HepG2 (cell line): ENCODE data around the gene ZNF771. TPM values are rescaled to one million over a fixed set of nuclear protein-coding genes. Genes with fewer than 3 reads are reported as not detected.

Source experiments
- ATAC-seq: fragments of 200-7000 bp; cut with Tn5 transposase; 3 replicates; pipeline ENCODE4 v1.9.1; 2020; ENCODE audit warnings: mild to moderate bottlenecking, moderate library complexity
- BruUV-seq: library from RNA; stranded (reverse); fragments of 400-500 nt; replicated peaks from 2 replicates; lab custom pipeline; 2021; lab: Mats Ljungman, UMichigan
- CTCF ChIA-PET: fragments of 300-600 bp; formaldehyde crosslinking; extraction: SDS; loops from one replicate; lab custom pipeline; 2021; ENCODE audit warnings: low total read pairs, inconsistent platforms, low intra/inter-chr PET ratio; lab: Yijun Ruan, JAX
- POLR2A ChIA-PET: fragments of 350-600 bp; sonication (Branson Sonifier 250); formaldehyde crosslinking; loops from one replicate; lab custom pipeline; 2020; ENCODE audit warnings: antibody characterized with exemption, inconsistent platforms; lab: Yijun Ruan, JAX
- DNase-seq: peaks from one replicate; pipeline ENCODE4 v3.0.0-alpha.2; 2015; ENCODE audit warnings: low spot score
- FAIRE-seq: peaks from 3 replicates; lab custom pipeline; 2011; peaks lifted over from hg19 to GRCh38; lab: Jason Lieb, UNC
- H2AFZ ChIP-seq: one replicate; pipeline ENCODE4 v1.6.1; 2011; ENCODE audit warnings: low read length, inconsistent platforms
- H3K27ac ChIP-seq: fragments of 300-600 bp; 3 replicates; pipeline ENCODE4 v1.8.0; 2011; ENCODE audit warnings: mixed run types, mild to moderate bottlenecking, mixed read lengths, low read length, inconsistent platforms; ENCODE audit not compliant: insufficient read depth; ENCODE audit errors: extremely low read length
- H3K27me3 ChIP-seq, 2 experiments: fragments of 200-600 bp in 1 of 2; 2 replicates in 1 of 2; 3 replicates in 1 of 2; pipeline versions ENCODE4 v1.6.0 to v1.8.0; 2011; ENCODE audit warnings: low read length in 2 of 2, mild to moderate bottlenecking in 2 of 2, moderate library complexity in 2 of 2, inconsistent platforms in 1 of 2; ENCODE audit not compliant: insufficient read depth in 2 of 2, control insufficient read depth in 1 of 2
- H3K36me3 ChIP-seq, 2 experiments: fragments of 200-600 bp in 1 of 2; replicated peaks in 1 of 2; 2 replicates in 1 of 2; 3 replicates in 1 of 2; pipeline versions ENCODE4 v1.5.1 to v1.8.0; 2011; ENCODE audit warnings: low read length in 2 of 2, inconsistent platforms in 1 of 2; ENCODE audit not compliant: insufficient read depth in 2 of 2, control insufficient read depth in 1 of 2
- H3K4me1 ChIP-seq: 2 replicates; pipeline ENCODE4 v1.5.1; 2012; ENCODE audit warnings: low read length, inconsistent platforms; ENCODE audit not compliant: insufficient read depth
- H3K4me2 ChIP-seq: 2 replicates; pipeline ENCODE4 v1.6.0; 2011; ENCODE audit warnings: low read depth, low read length, inconsistent platforms
- H3K4me3 ChIP-seq, 3 experiments: fragments of 200-600 bp in 1 of 3; sonication (generic), shearing (Covaris generic) in 1 of 3; replicated peaks in 1 of 3; 2 replicates each; pipeline ENCODE4 v1.5.1; 2011 to 2016; ENCODE audit warnings: low read length in 3 of 3, inconsistent platforms in 2 of 3, low read depth in 2 of 3, mild to moderate bottlenecking in 2 of 3, control low read depth in 1 of 3, mixed read lengths in 1 of 3; ENCODE audit not compliant: insufficient read depth in 1 of 3
- H3K79me2 ChIP-seq: one replicate; pipeline ENCODE4 v1.6.1; 2011; ENCODE audit warnings: low read length, inconsistent platforms; ENCODE audit not compliant: insufficient read depth
- H3K9ac ChIP-seq: 2 replicates; pipeline ENCODE4 v1.6.0; 2011; ENCODE audit warnings: mild to moderate bottlenecking, low read depth, low read length, inconsistent platforms; ENCODE audit not compliant: insufficient read depth
- H3K9me3 ChIP-seq: 2 replicates; pipeline ENCODE4 v1.5.1; 2012; ENCODE audit warnings: mild to moderate bottlenecking, low read length
- H4K20me1 ChIP-seq: 2 replicates; pipeline ENCODE4 v1.6.0; 2011; ENCODE audit warnings: inconsistent platforms, mild to moderate bottlenecking, low read length, moderate library complexity; ENCODE audit not compliant: insufficient read depth
- AGO1 ChIP-seq: fragments of 200-400 bp; formaldehyde crosslinking; IDR thresholded peaks from 2 replicates; pipeline ENCODE4 v1.6.1; 2017; ENCODE audit warnings: mild to moderate bottlenecking, low read depth, low read length, moderate library complexity; ENCODE audit not compliant: poor library complexity, severe bottlenecking
- ATF7 ChIP-seq, 2 experiments: fragments of 450-650 bp in 1 of 2; sonication (generic) in 1 of 2; formaldehyde crosslinking in 1 of 2; IDR thresholded peaks; 2 replicates each; pipeline versions ENCODE4 v1.4.0 to v1.6.1; 2016 to 2020; ENCODE audit warnings: antibody characterized with exemption in 1 of 2, mild to moderate bottlenecking in 1 of 2, missing genetic modification reagents in 1 of 2
- HCFC1 ChIP-seq: fragments of 150-350 bp; IDR thresholded peaks from 2 replicates; pipeline ENCODE4 v1.6.1; 2014; ENCODE audit warnings: low read depth, low read length
- HNRNPK ChIP-seq: fragments of 200-400 bp; formaldehyde crosslinking; IDR thresholded peaks from 2 replicates; pipeline ENCODE4 v1.6.1; 2018; ENCODE audit warnings: low read length, low read depth, moderate library complexity, mild to moderate bottlenecking; ENCODE audit not compliant: poor library complexity, severe bottlenecking
- JUND ChIP-seq: sonication (generic); formaldehyde crosslinking; IDR thresholded peaks from 2 replicates; pipeline ENCODE4 v1.8.0; 2022; ENCODE audit warnings: mild to moderate bottlenecking, missing genetic modification reagents
- KDM3A ChIP-seq: IDR thresholded peaks from 2 replicates; pipeline ENCODE4 v1.6.1; 2018; ENCODE audit warnings: low read depth, missing compliant biosample characterization
- KDM5B ChIP-seq: sonication (generic); formaldehyde crosslinking; IDR thresholded peaks from 2 replicates; pipeline ENCODE4 v1.4.0; 2020; ENCODE audit warnings: missing genetic modification reagents, mild to moderate bottlenecking, borderline replicate concordance
- KLF6 ChIP-seq: IDR thresholded peaks from 2 replicates; pipeline ENCODE4 v1.8.0; 2016; ENCODE audit warnings: missing biosample characterization, missing genetic modification reagents
- PCBP1 ChIP-seq: fragments of 200-400 bp; formaldehyde crosslinking; IDR thresholded peaks from 2 replicates; pipeline ENCODE4 v1.6.1; 2017; ENCODE audit warnings: mild to moderate bottlenecking, low read depth, low read length, borderline replicate concordance
- SMYD3 ChIP-seq: sonication (generic); formaldehyde crosslinking; IDR thresholded peaks from 2 replicates; pipeline ENCODE4 v1.8.1; 2023; ENCODE audit warnings: mild to moderate bottlenecking, missing genetic modification reagents
- TRIM24 ChIP-seq: sonication (generic); formaldehyde crosslinking; IDR thresholded peaks from 2 replicates; pipeline ENCODE4 v1.8.0; 2022; ENCODE audit warnings: mild to moderate bottlenecking, missing genetic modification reagents
- ZBTB33 ChIP-seq: sonication (generic); formaldehyde crosslinking; IDR thresholded peaks from 2 replicates; pipeline ENCODE4 v1.4.0; 2020; ENCODE audit warnings: missing genetic modification reagents
- ZNF207 ChIP-seq: fragments of 450-650 bp; IDR thresholded peaks from 2 replicates; pipeline ENCODE4 v1.6.1; 2016; ENCODE audit warnings: antibody characterized with exemption, borderline replicate concordance
- ZNF383 ChIP-seq: sonication (generic); formaldehyde crosslinking; IDR thresholded peaks from 2 replicates; pipeline ENCODE4 v1.4.0; 2020; ENCODE audit warnings: missing genetic modification reagents, mild to moderate bottlenecking, borderline replicate concordance
- ZNF512 ChIP-seq: sonication (generic); formaldehyde crosslinking; IDR thresholded peaks from 2 replicates; pipeline ENCODE4 v1.4.0; 2020; ENCODE audit warnings: mild to moderate bottlenecking, missing genetic modification reagents
- ZNF513 ChIP-seq: sonication (generic); formaldehyde crosslinking; conservative IDR thresholded peaks from 2 replicates; pipeline ENCODE4 v1.5.0; 2020; ENCODE audit warnings: missing genetic modification reagents
- ZNF792 ChIP-seq: IDR thresholded peaks from 2 replicates; pipeline ENCODE4 v1.6.1; 2016
- ZSCAN5A ChIP-seq: sonication (generic); formaldehyde crosslinking; IDR thresholded peaks from 2 replicates; pipeline ENCODE4 v1.8.0; 2022; ENCODE audit warnings: mild to moderate bottlenecking, missing genetic modification reagents, borderline replicate concordance
- WGBS: methylation state at CpG from one replicate; pipeline ENCODE4 v1.1.6; 2017; ENCODE audit warnings: low lambda C conversion rate; 5-methylcytosine and 5-hydroxymethylcytosine counted together
- in situ Hi-C: cut with HindIII; loops from 2 replicates; pipeline ENCODE4 v1.10.0; 2017; ENCODE audit warnings: low pct_unique_long_range_greater_than_20kb; ENCODE audit not compliant: extremely low pct_ligation_motif_present
- intact Hi-C: fragments of 100-400 bp; cut with micrococcal nuclease; formaldehyde crosslinking; loops from one replicate; pipeline ENCODE4 v1.10.0; 2022; ENCODE audit not compliant: unreplicated experiment
- polyA plus RNA-seq, 8 experiments: library from polyadenylated mRNA; depleted of rRNA in 3 of 8; stranded (reverse) in 7 of 8; unstranded in 1 of 8; fragments of >200 nt; fragmentation: Illumina TruSeq in 4 of 8; extraction: Trizol in 4 of 8; gene quantifications; 2 replicates each; pipeline versions ENCODE4 v1.2.1 to v1.2.3, GENCODE V29; 2011 to 2016; ENCODE audit warnings: low read depth in 4 of 8, missing spikeins in 1 of 8, mixed read lengths in 1 of 8; ENCODE audit not compliant: insufficient read depth in 1 of 8
- total RNA-seq, 5 experiments: library from RNA; depleted of rRNA; stranded (reverse); fragments of >200 nt; fragmentation: Illumina TruSeq; extraction: Trizol; gene quantifications; 2 replicates each; pipeline ENCODE4 v1.2.3, GENCODE V29; 2016; ENCODE audit warnings: low read depth in 1 of 5

The ZNF771 gene
- total and polyA plus RNA-seq, 2 of the 13 experiments (the other 11 are each of a cell fraction or from before 2014, with no cell fraction given): 5.0 to 11.8 TPM

GRCh38 chr16:30379158-30379783 lies 28.1 kb upstream of the ZNF771 start:
- no peaks in the 10 kb centered on the region for H3K36me3 ChIP-seq
- ChIA-PET CTCF (no interaction called here), POLR2A (interaction anchor here (0.8 to 1.5 kb wide), 3 partner anchors 16 to 26 kb away, joined by 3 to 6 read pairs (median 5); partner anchors contain the start of gene ZNF48)
- H3K9me3 ChIP-seq: no peaks in the 10 kb centered on the region
- no TSS peak for BruUV-seq
- peaks cover 2% of the 10 kb centered on the region for H3K79me2 ChIP-seq
- H3K4me3 ChIP-seq: peak overlapping the region; percentile 71 to 97 (median 80)
- peaks cover 52% of the 10 kb centered on the region for H3K4me1 ChIP-seq
- H2AFZ ChIP-seq: no peak overlapping the region
- no peaks in the 10 kb centered on the region for H3K27me3 ChIP-seq
- DNase-seq (no peak), FAIRE-seq (no peak), ATAC-seq (no peak)
- in situ Hi-C loops (no loop called here), intact Hi-C loops (loop anchor here (2.0 kb wide), 1 partner anchor 56 kb away; no protein-coding TSS in a partner anchor)
- H3K9ac ChIP-seq: peak overlapping the region; percentile 78
- H4K20me1 ChIP-seq: no peaks in the 10 kb centered on the region
- WGBS: 29% methylated on average over 24 of the region's 27 CpGs
- peak overlapping the region; percentile 97 for H3K4me2 ChIP-seq
- H3K27ac ChIP-seq: peak overlapping the region; percentile 90
- TF ChIP-seq KLF6 (CRISPR knock-in tag) (no peak), ZNF792 (CRISPR knock-in tag) (no peak), PCBP1 (0 out of 2 replicates have a peak, but pooled peaks have one; percentile 3), ZBTB33 (CRISPR knock-in tag) (no peak), ZSCAN5A (no peak), TRIM24 (CRISPR knock-in tag) (no peak), SMYD3 (CRISPR knock-in tag) (no peak), JUND (CRISPR knock-in tag) (no peak), ATF7 (IDR thresholded peaks at IDR 0.05) (no peak), ATF7 (CRISPR knock-in tag; IDR thresholded peaks at IDR 0.05) (no peak), HCFC1 (no peak), KDM5B (CRISPR knock-in tag) (0 out of 2 replicates have a peak, but pooled peaks have one; percentile 3), ZNF513 (CRISPR knock-in tag) (no peak), ZNF207 (no peak), ZNF512 (CRISPR knock-in tag) (0 out of 2 replicates have a peak, but pooled peaks have one; percentile 41), KDM3A (no peak), HNRNPK (no peak), ZNF383 (CRISPR knock-in tag) (no peak), AGO1 (no peak)
